ENCODE results near the gene ADGRG3.

ADGRG3 gene

DNA sequence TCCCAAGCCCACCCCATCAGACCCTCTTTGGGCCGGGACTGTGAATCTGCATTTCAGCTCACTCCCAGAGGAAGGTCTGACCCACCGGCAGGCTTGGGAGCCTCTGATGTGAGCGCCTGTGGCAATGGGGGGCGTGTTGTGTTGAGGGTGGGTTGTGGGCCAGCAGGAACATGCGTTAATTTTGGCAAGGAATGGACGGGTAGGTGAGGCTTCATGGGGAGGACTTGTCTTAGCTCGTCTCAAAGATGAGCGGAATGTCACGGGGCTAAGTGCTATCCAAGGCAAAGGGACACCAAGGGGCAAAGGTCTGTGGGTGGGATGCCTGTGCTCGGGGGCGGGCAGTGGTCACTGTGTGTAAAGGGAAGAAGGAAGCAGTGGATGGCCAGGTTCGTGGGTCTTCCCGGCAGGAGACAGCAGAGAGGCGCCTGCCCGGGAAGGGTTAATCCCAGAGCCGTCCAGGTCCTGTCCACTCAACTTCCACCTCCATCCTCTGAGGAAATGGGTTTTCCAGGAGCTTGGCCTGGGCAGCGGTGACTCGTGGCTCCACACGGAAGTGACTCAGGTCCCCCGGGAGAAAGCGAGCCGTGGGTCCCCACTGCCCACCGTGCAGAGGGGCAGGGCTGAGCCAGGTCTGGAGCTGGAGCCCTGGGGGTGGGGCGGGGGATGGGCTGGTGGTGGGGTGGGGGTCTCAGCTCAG is 22.3 kb upstream of the ADGRG3 start:
- Histone ChIP-seq H4K20me1 (ENCODE audit: insufficient read depth, low read length, poor library complexity, severe bottlenecking) (no peaks in the 10 kb centered on the region), H3K4me2 (ENCODE audit: low read depth, low read length, poor library complexity, severe bottlenecking) (no peak overlapping the region), H3K27me3 (ENCODE audit: insufficient read depth, low read length, poor library complexity, severe bottlenecking) (no peaks in the 10 kb centered on the region), H3F3A (ENCODE audit: low read depth) (0 out of 2 replicates have a peak, but pooled peaks cover 3% of the 10 kb centered on the region), H3K36me3 (ENCODE audit: insufficient read depth, low read length) (no peaks in the 10 kb centered on the region), H3K9me2 (replicated peaks; ENCODE audit: low read depth, low read length) (no peaks in the 10 kb centered on the region), H3K4me1 (ENCODE audit: insufficient read depth, low read length, poor library complexity, severe bottlenecking) (peaks cover 57% of the 10 kb centered on the region), H3K4me3 (ENCODE audit: low read length, poor library complexity, severe bottlenecking) (no peak overlapping the region), H3K9ac (ENCODE audit: low read depth, low read length, poor library complexity, severe bottlenecking) (no peak overlapping the region), H3K79me2 (ENCODE audit: insufficient read depth, low read length) (no peaks in the 10 kb centered on the region), H2AFZ (ENCODE audit: low read length) (no peak overlapping the region), H3K9me3 (ENCODE audit: insufficient read depth, low read depth, low read length) (no peaks in the 10 kb centered on the region)
- TF ChIP-seq, protein P1, sequence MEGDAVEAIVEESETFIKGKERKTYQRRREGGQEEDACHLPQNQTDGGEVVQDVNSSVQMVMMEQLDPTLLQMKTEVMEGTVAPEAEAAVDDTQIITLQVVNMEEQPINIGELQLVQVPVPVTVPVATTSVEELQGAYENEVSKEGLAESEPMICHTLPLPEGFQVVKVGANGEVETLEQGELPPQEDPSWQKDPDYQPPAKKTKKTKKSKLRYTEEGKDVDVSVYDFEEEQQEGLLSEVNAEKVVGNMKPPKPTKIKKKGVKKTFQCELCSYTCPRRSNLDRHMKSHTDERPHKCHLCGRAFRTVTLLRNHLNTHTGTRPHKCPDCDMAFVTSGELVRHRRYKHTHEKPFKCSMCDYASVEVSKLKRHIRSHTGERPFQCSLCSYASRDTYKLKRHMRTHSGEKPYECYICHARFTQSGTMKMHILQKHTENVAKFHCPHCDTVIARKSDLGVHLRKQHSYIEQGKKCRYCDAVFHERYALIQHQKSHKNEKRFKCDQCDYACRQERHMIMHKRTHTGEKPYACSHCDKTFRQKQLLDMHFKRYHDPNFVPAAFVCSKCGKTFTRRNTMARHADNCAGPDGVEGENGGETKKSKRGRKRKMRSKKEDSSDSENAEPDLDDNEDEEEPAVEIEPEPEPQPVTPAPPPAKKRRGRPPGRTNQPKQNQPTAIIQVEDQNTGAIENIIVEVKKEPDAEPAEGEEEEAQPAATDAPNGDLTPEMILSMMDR (conservative IDR thresholded peaks at IDR 0.05; ENCODE audit: low read length), result no peak
- no peak for TF ChIP-seq EZH2phosphoT487 (IDR thresholded peaks at IDR 0.05; ENCODE audit: borderline replicate concordance)

DNA sequence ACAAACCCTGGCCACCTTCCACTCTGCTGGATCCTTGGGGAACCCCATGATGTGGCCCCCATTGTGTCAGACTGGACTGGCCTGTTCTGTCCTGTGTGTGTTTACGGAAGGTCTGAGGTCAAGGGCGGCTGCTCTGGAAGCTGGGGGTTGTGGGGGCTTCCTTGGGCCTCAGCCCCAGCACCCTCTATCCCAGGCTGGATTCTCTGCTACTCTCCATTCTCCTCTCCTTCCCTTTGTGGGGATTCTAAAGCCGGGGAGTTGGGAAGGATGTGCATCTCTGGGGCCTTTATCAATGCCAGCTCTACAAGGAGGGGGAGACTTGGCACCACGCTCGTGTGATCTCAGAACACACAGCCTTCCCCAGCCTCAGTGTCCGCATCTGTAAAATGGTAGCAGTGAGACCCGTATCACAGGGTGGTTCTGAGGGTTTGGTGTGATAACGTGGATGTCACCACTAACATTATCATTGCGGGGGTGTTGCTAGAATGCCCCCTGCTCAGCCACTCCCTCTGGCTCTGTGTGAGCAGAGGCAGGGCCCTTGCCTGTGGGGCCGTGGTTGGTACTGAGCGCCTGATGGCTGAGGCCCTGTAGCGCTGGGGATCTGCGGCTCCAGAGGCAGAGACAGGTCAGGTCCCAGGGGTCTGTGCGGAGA is 21.6 kb upstream of the ADGRG3 start:
- Histone ChIP-seq H3K36me3 (ENCODE audit: insufficient read depth, low read length) (no peaks in the 10 kb centered on the region), H3K9ac (ENCODE audit: low read depth, low read length, poor library complexity, severe bottlenecking) (no peak overlapping the region), H3K79me2 (ENCODE audit: insufficient read depth, low read length) (no peaks in the 10 kb centered on the region), H3K4me2 (ENCODE audit: low read depth, low read length, poor library complexity, severe bottlenecking) (no peak overlapping the region), H4K20me1 (ENCODE audit: insufficient read depth, low read length, poor library complexity, severe bottlenecking) (no peaks in the 10 kb centered on the region), H3F3A (ENCODE audit: low read depth) (0 out of 2 replicates have a peak, but pooled peaks cover 3% of the 10 kb centered on the region), H3K27me3 (ENCODE audit: insufficient read depth, low read length, poor library complexity, severe bottlenecking) (no peaks in the 10 kb centered on the region), H3K9me2 (replicated peaks; ENCODE audit: low read depth, low read length) (no peaks in the 10 kb centered on the region), H2AFZ (ENCODE audit: low read length) (no peak overlapping the region), H3K4me3 (ENCODE audit: low read length, poor library complexity, severe bottlenecking) (no peak overlapping the region), H3K9me3 (ENCODE audit: insufficient read depth, low read depth, low read length) (no peaks in the 10 kb centered on the region), H3K4me1 (ENCODE audit: insufficient read depth, low read length, poor library complexity, severe bottlenecking) (peaks cover 61% of the 10 kb centered on the region)
- TF ChIP-seq EZH2phosphoT487 (IDR thresholded peaks at IDR 0.05; ENCODE audit: borderline replicate concordance), result no peak
- TF ChIP-seq, protein P1 (conservative IDR thresholded peaks at IDR 0.05; ENCODE audit: low read length), result no peak

DNA sequence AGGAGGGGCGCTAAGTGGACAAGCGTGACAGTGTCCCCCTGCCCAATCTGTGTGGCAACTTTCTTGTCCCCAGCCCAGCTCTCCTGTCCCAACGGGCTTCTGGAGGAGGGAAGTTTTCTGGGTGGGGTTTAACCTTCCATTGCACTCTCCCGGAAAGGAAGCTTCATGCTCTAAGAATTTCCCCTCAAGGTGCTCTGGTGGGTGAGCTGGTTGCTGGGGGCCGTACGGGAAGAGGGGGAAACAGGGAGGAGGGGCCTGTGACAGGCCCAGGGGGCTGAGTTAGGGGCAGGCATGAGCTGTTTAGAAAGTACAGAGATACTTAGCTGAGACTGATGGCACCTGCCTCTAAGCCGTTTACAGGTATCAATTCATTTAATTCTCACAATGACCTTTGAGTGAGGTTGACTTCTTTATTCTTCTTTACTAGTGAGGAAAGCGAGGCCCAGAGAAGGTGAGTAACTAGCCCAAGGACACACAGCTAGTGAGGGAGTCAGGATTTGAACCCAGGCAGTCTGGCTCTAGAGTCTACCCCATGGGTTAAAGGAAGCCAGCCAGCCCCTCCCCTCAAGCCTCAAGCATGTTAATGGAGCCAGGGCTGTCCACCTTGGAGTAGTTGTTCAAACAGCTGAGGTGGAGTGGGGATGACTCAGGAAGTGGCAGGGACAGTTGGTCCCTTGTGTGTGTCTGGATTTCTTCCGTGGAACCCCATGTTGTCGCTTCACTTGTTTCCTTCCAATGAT is 20.8 kb upstream of the ADGRG3 start:
- Histone ChIP-seq H3K4me3 (ENCODE audit: low read length, poor library complexity, severe bottlenecking) (no peak overlapping the region), H3K9ac (ENCODE audit: low read depth, low read length, poor library complexity, severe bottlenecking) (peak overlapping the region; percentile 25)

More for the DNA sequence above, 20.8 kb upstream of the ADGRG3 start:
- Histone ChIP-seq H3K9me2 (replicated peaks; ENCODE audit: low read depth, low read length) (no peaks in the 10 kb centered on the region), H3F3A (ENCODE audit: low read depth) (0 out of 2 replicates have a peak, but pooled peaks cover 3% of the 10 kb centered on the region), H3K4me1 (ENCODE audit: insufficient read depth, low read length, poor library complexity, severe bottlenecking) (peaks cover 67% of the 10 kb centered on the region), H2AFZ (ENCODE audit: low read length) (no peak overlapping the region), H3K27me3 (ENCODE audit: insufficient read depth, low read length, poor library complexity, severe bottlenecking) (no peaks in the 10 kb centered on the region), H3K4me2 (ENCODE audit: low read depth, low read length, poor library complexity, severe bottlenecking) (peak overlapping the region; percentile 6), H4K20me1 (ENCODE audit: insufficient read depth, low read length, poor library complexity, severe bottlenecking) (no peaks in the 10 kb centered on the region), H3K9me3 (ENCODE audit: insufficient read depth, low read depth, low read length) (no peaks in the 10 kb centered on the region), H3K79me2 (ENCODE audit: insufficient read depth, low read length) (no peaks in the 10 kb centered on the region), H3K36me3 (ENCODE audit: insufficient read depth, low read length) (no peaks in the 10 kb centered on the region)
- TF ChIP-seq, protein P1 (conservative IDR thresholded peaks at IDR 0.05; ENCODE audit: low read length), result no peak
- TF ChIP-seq EZH2phosphoT487 (IDR thresholded peaks at IDR 0.05; ENCODE audit: borderline replicate concordance), result no peak

All from Loucy (cell line).